Left ventricle myocardium inferior (tissue), 1 donor: Measurements from ENCODE around the gene MCIDAS. TPM values are rescaled to one million over a fixed set of nuclear protein-coding genes. Genes with fewer than 3 reads are reported as not detected.

Experiments used
- DNase-seq: peaks from one replicate; pipeline ENCODE4 v3.0.0-alpha.2; 2020
- H3K27ac ChIP-seq: fragments of 200-600 bp; replicated peaks from 2 replicates; pipeline ENCODE4 v1.8.0; 2021
- H3K27me3 ChIP-seq: fragments of 200-600 bp; 2 replicates; pipeline ENCODE4 v1.8.0; 2021; ENCODE audit warnings: low read depth
- H3K36me3 ChIP-seq: fragments of 200-600 bp; 2 replicates; pipeline ENCODE4 v1.8.0; 2021
- H3K4me1 ChIP-seq: fragments of 200-600 bp; 2 replicates; pipeline ENCODE4 v1.8.0; 2021
- H3K4me3 ChIP-seq: fragments of 200-600 bp; 2 replicates; pipeline ENCODE4 v1.8.0; 2021; ENCODE audit warnings: mild to moderate bottlenecking, moderate library complexity
- H3K9me3 ChIP-seq: fragments of 200-600 bp; replicated peaks from 2 replicates; pipeline ENCODE4 v1.8.0; 2021
- intact Hi-C: fragments of 100-400 bp; cut with micrococcal nuclease; formaldehyde crosslinking; loops from one replicate; pipeline ENCODE4 v1.11.0; 2022
- total RNA-seq: library from RNA; stranded (reverse); fragmentation: NEBNext Ultra II Directional; extraction: Animal tissue kit (Norgen Biotek cat#: 25700); gene quantifications from one replicate; pipeline ENCODE4 v1.2.1, GENCODE V29; 2021
- TF ChIP-seq, protein P1 (sequence below): fragments of 200-600 bp; IDR thresholded peaks from 2 replicates; pipeline ENCODE4 v1.8.0; 2021; ENCODE audit warnings: antibody characterized with exemption, mild to moderate bottlenecking, borderline replicate concordance
- donor health status: DM: no; HTN: yes; CAD: no; lungs with severe emphysema.

Gene MCIDAS
- total RNA-seq, 1 donor from 2014 or later, result not detected

DNA sequence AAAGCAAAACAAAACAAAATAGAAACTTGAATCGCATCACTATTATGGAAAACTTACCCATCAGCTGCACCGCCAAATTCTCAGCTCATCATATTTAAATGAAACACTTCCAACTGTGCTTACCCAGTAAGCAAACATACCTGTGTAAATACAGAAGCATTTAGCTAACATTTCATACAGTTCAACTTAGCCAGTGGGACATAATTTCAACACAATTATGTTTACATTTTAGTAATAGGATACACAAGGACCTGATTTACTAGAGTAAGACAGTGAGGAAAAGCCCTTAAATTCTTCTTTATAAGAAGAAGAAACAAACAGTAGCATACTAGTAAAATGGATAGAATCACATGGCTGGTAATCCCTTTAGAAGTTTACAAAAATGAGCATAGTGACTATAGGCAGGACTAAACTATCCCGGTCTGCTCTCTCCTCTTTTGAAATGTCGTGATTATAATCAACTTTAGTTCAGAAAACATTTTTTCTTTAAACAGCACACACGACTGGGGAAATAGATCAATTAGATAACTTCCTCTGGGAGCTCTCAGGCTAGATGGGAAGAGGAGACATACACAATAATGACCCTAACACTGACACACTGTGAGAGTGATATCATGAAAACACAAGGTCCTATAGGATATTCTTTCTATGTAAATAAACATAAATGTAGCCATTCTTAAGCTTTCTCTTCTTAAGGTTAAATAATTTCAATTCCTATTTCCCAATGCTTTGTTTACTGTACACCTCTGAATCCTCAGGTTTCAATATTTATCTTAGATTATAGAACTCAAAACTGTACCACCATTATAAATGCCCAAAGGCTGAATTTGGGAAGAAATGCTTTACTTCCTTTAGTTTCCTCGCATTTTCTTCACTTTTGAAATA lies 38.2 kb downstream of the MCIDAS start:
- intact Hi-C loops, result no loop called here
- DNase-seq, result no peak
- peaks cover 100% of the 10 kb centered on the region for H3K27me3 ChIP-seq
- no peak overlapping the region for H3K27ac ChIP-seq
- no peaks in the 10 kb centered on the region for H3K36me3 ChIP-seq
- H3K4me1 ChIP-seq, result no peaks in the 10 kb centered on the region
- TF ChIP-seq, protein P1, sequence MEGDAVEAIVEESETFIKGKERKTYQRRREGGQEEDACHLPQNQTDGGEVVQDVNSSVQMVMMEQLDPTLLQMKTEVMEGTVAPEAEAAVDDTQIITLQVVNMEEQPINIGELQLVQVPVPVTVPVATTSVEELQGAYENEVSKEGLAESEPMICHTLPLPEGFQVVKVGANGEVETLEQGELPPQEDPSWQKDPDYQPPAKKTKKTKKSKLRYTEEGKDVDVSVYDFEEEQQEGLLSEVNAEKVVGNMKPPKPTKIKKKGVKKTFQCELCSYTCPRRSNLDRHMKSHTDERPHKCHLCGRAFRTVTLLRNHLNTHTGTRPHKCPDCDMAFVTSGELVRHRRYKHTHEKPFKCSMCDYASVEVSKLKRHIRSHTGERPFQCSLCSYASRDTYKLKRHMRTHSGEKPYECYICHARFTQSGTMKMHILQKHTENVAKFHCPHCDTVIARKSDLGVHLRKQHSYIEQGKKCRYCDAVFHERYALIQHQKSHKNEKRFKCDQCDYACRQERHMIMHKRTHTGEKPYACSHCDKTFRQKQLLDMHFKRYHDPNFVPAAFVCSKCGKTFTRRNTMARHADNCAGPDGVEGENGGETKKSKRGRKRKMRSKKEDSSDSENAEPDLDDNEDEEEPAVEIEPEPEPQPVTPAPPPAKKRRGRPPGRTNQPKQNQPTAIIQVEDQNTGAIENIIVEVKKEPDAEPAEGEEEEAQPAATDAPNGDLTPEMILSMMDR, result no peak
- H3K9me3 ChIP-seq, result no peaks in the 10 kb centered on the region
- H3K4me3 ChIP-seq, result no peak overlapping the region

- intact Hi-C loops, result no loop called here
- Histone ChIP-seq H3K4me1 (no peaks in the 10 kb centered on the region), H3K9me3 (no peaks in the 10 kb centered on the region), H3K36me3 (no peaks in the 10 kb centered on the region), H3K27ac (no peak overlapping the region), H3K27me3 (peaks cover 99% of the 10 kb centered on the region), H3K4me3 (no peak overlapping the region)
- TF ChIP-seq, protein P1, result no peak
- DNase-seq, result no peak
These were observed 39.7 kb downstream of the MCIDAS start for GRCh38 chr5:55187370-55187769.

DNA sequence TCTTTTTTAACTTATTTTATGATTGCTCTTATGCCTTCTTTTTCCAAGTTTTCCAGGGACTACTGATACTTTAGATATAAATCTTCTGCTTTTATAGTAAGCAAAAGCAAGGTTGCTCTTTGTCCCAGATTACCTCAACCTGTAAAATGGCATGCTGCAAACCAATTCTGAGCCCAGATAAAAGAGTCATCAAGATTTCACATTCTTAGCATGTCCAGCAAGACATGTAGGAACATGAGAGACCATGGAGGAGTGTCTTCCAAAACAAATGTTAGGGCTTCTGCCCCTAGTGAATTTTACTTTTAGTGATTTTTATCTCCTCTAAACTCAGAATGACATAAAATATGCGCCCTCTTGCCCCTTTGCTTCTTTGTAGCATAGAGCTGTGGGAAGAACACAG lies 47.1 kb downstream of the MCIDAS start:
- no peaks in the 10 kb centered on the region for H3K36me3 ChIP-seq
- H3K27me3 ChIP-seq, result peaks cover 97% of the 10 kb centered on the region
- H3K27ac ChIP-seq, result no peak overlapping the region
- no peak for DNase-seq
- no peaks in the 10 kb centered on the region for H3K9me3 ChIP-seq
- H3K4me1 ChIP-seq, result peaks cover 13% of the 10 kb centered on the region
- H3K4me3 ChIP-seq, result no peak overlapping the region
- TF ChIP-seq, protein P1, result no peak
- intact Hi-C loops, result no loop called here

GRCh38 chr5:55177078-55177477 lies 50.0 kb downstream of the MCIDAS start:
- Histone ChIP-seq H3K4me3 (no peak overlapping the region), H3K4me1 (peaks cover 29% of the 10 kb centered on the region), H3K9me3 (no peaks in the 10 kb centered on the region), H3K27me3 (peaks cover 98% of the 10 kb centered on the region), H3K27ac (no peak overlapping the region), H3K36me3 (no peaks in the 10 kb centered on the region)
- TF ChIP-seq, protein P1, result no peak
- intact Hi-C loops, result no loop called here
- DNase-seq, result no peak

- peak; percentile 24 for DNase-seq
- intact Hi-C loops, result no loop called here
- TF ChIP-seq, protein P1, result peak; percentile 61
- H3K27me3 ChIP-seq, result peaks cover 96% of the 10 kb centered on the region
- H3K27ac ChIP-seq, result no peak overlapping the region
- H3K4me3 ChIP-seq, result peak overlapping the region; percentile 54
- no peaks in the 10 kb centered on the region for H3K36me3 ChIP-seq
- H3K9me3 ChIP-seq, result no peaks in the 10 kb centered on the region
- peaks cover 29% of the 10 kb centered on the region for H3K4me1 ChIP-seq
These were observed 50.8 kb downstream of the MCIDAS start for GRCh38 chr5:55176176-55176818.
